Breast epithelium (tissue), 3 donors: Measurements from ENCODE around the gene SNCAIP.

Experiments used
- CTCF ChIP-seq, 3 donors: fragments of 450-650 bp; IDR thresholded peaks; one replicate each; pipeline ENCODE4 v1.5.1; 2016 to 2017; ENCODE audit warnings: antibody characterized with exemption in 3 of 3, mild to moderate bottlenecking in 3 of 3, moderate library complexity in 3 of 3
- POLR2A ChIP-seq: fragments of 450-650 bp; IDR thresholded peaks from one replicate; pipeline ENCODE4 v1.6.1; 2016; ENCODE audit warnings: antibody characterized with exemption, mild to moderate bottlenecking, moderate library complexity

GRCh38 chr5:122431298-122431697, 119.3 kb downstream of the SNCAIP start:
- TF ChIP-seq CTCF (IDR thresholded peaks at IDR 0.05) (no peak), POLR2A (no peak)
